ENCODE data around the gene PGAP3.

PGAP3 gene

GRCh38 chr17:39672522-39673334, 15.1 kb downstream of the PGAP3 start:
- Histone ChIP-seq H3K9me3 (ENCODE audit: control insufficient read depth, low read length) (no peaks in the 10 kb centered on the region), H3K36me3 (ENCODE audit: control insufficient read depth, insufficient read depth, low read length) (no peaks in the 10 kb centered on the region), H3K4me1 (peaks cover 43% of the 10 kb centered on the region), H3K27ac (peak overlapping the region; percentile 39), H3K79me2 (no peaks in the 10 kb centered on the region), H2AFZ (no peak overlapping the region), H3K9ac (no peak overlapping the region), H3K4me2 (ENCODE audit: low read length) (no peak overlapping the region), H3K27me3 (ENCODE audit: control insufficient read depth, insufficient read depth, low read length) (no peaks in the 10 kb centered on the region), H3K4me3 (ENCODE audit: low read depth, low read length) (no peak overlapping the region)
- TF ChIP-seq, protein P1, sequence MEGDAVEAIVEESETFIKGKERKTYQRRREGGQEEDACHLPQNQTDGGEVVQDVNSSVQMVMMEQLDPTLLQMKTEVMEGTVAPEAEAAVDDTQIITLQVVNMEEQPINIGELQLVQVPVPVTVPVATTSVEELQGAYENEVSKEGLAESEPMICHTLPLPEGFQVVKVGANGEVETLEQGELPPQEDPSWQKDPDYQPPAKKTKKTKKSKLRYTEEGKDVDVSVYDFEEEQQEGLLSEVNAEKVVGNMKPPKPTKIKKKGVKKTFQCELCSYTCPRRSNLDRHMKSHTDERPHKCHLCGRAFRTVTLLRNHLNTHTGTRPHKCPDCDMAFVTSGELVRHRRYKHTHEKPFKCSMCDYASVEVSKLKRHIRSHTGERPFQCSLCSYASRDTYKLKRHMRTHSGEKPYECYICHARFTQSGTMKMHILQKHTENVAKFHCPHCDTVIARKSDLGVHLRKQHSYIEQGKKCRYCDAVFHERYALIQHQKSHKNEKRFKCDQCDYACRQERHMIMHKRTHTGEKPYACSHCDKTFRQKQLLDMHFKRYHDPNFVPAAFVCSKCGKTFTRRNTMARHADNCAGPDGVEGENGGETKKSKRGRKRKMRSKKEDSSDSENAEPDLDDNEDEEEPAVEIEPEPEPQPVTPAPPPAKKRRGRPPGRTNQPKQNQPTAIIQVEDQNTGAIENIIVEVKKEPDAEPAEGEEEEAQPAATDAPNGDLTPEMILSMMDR (IDR thresholded peaks at IDR 0.05), result no peak

DNA sequence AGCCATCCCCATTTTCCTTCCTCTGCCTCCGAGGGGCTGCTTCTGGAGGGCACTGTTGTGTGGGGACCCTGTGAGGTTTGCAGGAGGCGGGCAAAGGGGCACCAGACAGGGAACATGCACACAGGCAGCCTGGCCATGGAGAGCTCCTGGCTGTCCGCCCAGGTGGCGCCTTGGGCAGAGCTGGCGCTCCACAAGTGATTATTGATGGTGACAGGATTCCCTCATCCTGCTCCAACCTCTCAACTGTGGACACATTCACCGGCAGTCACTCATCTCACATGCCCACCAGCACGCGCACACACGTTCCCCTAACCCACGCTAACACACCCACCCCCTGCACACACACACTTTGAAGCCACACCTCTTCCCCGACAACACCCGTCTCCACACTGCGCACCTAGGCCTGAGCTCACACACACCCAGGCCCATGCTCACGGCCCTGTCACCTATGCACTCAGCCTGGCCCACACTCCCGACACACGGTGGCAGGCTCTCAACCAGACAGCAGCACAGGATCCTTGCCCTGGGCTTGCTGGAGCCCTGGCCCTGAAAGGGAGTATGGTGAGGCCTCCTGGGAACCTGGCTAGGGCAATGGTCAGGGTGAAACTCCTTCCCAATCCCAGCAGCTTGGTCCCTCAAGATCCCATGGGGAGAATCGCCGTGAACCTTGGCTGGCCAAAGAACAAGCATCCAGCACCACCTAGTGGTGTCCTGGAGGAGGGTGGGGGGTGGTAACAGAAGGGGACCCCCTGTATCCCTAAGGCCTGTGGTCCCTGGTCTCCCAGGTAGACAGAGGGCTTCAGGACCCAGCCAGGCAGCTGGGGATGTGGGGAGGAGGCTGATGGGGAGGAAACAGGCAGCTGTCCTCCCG, 16.0 kb downstream of the PGAP3 start:
- no peaks in the 10 kb centered on the region for H3K27me3 ChIP-seq (ENCODE audit: control insufficient read depth, insufficient read depth, low read length)

GRCh38 chr17:39670746-39671145, 17.1 kb downstream of the PGAP3 start:
- Histone ChIP-seq H2AFZ (no peak overlapping the region), H3K27ac (no peak overlapping the region), H3K9me3 (ENCODE audit: control insufficient read depth, low read length) (no peaks in the 10 kb centered on the region), H3K27me3 (ENCODE audit: control insufficient read depth, insufficient read depth, low read length) (no peaks in the 10 kb centered on the region), H3K4me1 (peaks cover 45% of the 10 kb centered on the region), H3K9ac (no peak overlapping the region), H3K79me2 (no peaks in the 10 kb centered on the region), H3K36me3 (ENCODE audit: control insufficient read depth, insufficient read depth, low read length) (no peaks in the 10 kb centered on the region), H3K4me2 (ENCODE audit: low read length) (no peak overlapping the region), H3K4me3 (ENCODE audit: low read depth, low read length) (no peak overlapping the region)
- TF ChIP-seq, protein P1 (IDR thresholded peaks at IDR 0.05), result no peak

More for the DNA sequence above, 16.0 kb downstream of the PGAP3 start:
- H3K79me2 ChIP-seq, result no peaks in the 10 kb centered on the region
- H3K4me2 ChIP-seq (ENCODE audit: low read length), result no peak overlapping the region
- H2AFZ ChIP-seq, result no peak overlapping the region
- peaks cover 45% of the 10 kb centered on the region for H3K4me1 ChIP-seq
- TF ChIP-seq, protein P1 (IDR thresholded peaks at IDR 0.05), result peak; percentile 72
- H3K9ac ChIP-seq, result no peak overlapping the region
- H3K27ac ChIP-seq, result peak overlapping the region; percentile 39
- H3K9me3 ChIP-seq (ENCODE audit: control insufficient read depth, low read length), result no peaks in the 10 kb centered on the region
- no peak overlapping the region for H3K4me3 ChIP-seq (ENCODE audit: low read depth, low read length)
- H3K36me3 ChIP-seq (ENCODE audit: control insufficient read depth, insufficient read depth, low read length), result no peaks in the 10 kb centered on the region

GRCh38 chr17:39669897-39670735, 17.7 kb downstream of the PGAP3 start:
- H3K27ac ChIP-seq, result no peak overlapping the region
- no peak overlapping the region for H3K9ac ChIP-seq
- H3K4me1 ChIP-seq, result peaks cover 45% of the 10 kb centered on the region

More at GRCh38 chr17:39669897-39670735, 17.7 kb downstream of the PGAP3 start:
- H2AFZ ChIP-seq, result no peak overlapping the region
- H3K9me3 ChIP-seq (ENCODE audit: control insufficient read depth, low read length), result no peaks in the 10 kb centered on the region
- no peaks in the 10 kb centered on the region for H3K36me3 ChIP-seq (ENCODE audit: control insufficient read depth, insufficient read depth, low read length)
- H3K27me3 ChIP-seq (ENCODE audit: control insufficient read depth, insufficient read depth, low read length), result no peaks in the 10 kb centered on the region
- H3K79me2 ChIP-seq, result no peaks in the 10 kb centered on the region
- no peak overlapping the region for H3K4me3 ChIP-seq (ENCODE audit: low read depth, low read length)
- H3K4me2 ChIP-seq (ENCODE audit: low read length), result no peak overlapping the region
- TF ChIP-seq, protein P1 (IDR thresholded peaks at IDR 0.05), result no peak

Measured in parathyroid adenoma (tissue), 2 donors.